Endothelial cell of umbilical vein (primary cell): ENCODE data around the gene JARID2. TPM values are rescaled to one million over a fixed set of nuclear protein-coding genes. Genes with fewer than 3 reads are reported as not detected.

Experiments
- BruUV-seq: library from RNA; stranded (reverse); fragments of 400-500 nt; replicated peaks from 2 replicates; lab custom pipeline; 2021; lab: Mats Ljungman, UMichigan
- CTCF ChIA-PET: fragments of 300-600, 350-600 bp; sonication (Branson Sonifier 250); formaldehyde crosslinking; loops from one replicate; lab custom pipeline; 2021; ENCODE audit warnings: antibody characterized with exemption, inconsistent platforms; lab: Charles Lee
- POLR2A ChIA-PET: fragments of 300-600, 350-600 bp; sonication (Branson Sonifier 250); formaldehyde crosslinking; loops from one replicate; lab custom pipeline; 2021; ENCODE audit warnings: antibody characterized with exemption, inconsistent platforms; lab: Charles Lee
- DNase-seq: peaks from one replicate; pipeline ENCODE4 v3.0.0-alpha.2; 2011; ENCODE audit warnings: low read depth, low spot score
- FAIRE-seq: peaks from 2 replicates; lab custom pipeline; 2011; peaks lifted over from hg19 to GRCh38; lab: Jason Lieb, UNC
- H2AFZ ChIP-seq: 2 replicates; pipeline ENCODE4 v1.6.0; 2012; ENCODE audit warnings: low read depth, low read length, control low read depth, inconsistent platforms
- H3K27ac ChIP-seq: 2 replicates; pipeline ENCODE4 v1.5.1; 2011; ENCODE audit warnings: low read depth, mild to moderate bottlenecking, control low read depth, low read length, moderate library complexity; ENCODE audit not compliant: insufficient read depth
- H3K27me3 ChIP-seq, 2 experiments: 2 replicates each; pipeline versions ENCODE4 v1.6.0 to v1.6.1; 2011; ENCODE audit warnings: low read length in 2 of 2, mixed read lengths in 1 of 2; ENCODE audit not compliant: control insufficient read depth in 2 of 2, insufficient read depth in 2 of 2
- H3K36me3 ChIP-seq, 2 experiments: 2 replicates in 1 of 2; 3 replicates in 1 of 2; pipeline ENCODE4 v1.5.1; 2011; ENCODE audit warnings: low read length in 2 of 2, mild to moderate bottlenecking in 1 of 2, moderate library complexity in 1 of 2; ENCODE audit not compliant: control insufficient read depth in 2 of 2, insufficient read depth in 2 of 2; ENCODE audit errors: extremely low read depth in 1 of 2
- H3K4me1 ChIP-seq: 3 replicates; pipeline ENCODE4 v1.5.1; 2011; ENCODE audit warnings: mild to moderate bottlenecking, low read length; ENCODE audit not compliant: control insufficient read depth, insufficient read depth; ENCODE audit errors: extremely low read depth
- H3K4me2 ChIP-seq: 2 replicates; pipeline ENCODE4 v1.6.1; 2011; ENCODE audit warnings: low read length, control low read depth, mixed read lengths; ENCODE audit not compliant: insufficient read depth
- H3K4me3 ChIP-seq, 3 experiments: fragments of 200-600 bp in 1 of 3; sonication (generic), shearing (Covaris generic) in 1 of 3; replicated peaks in 1 of 3; 2 replicates each; pipeline ENCODE4 v1.5.1; 2011 to 2016; ENCODE audit warnings: control low read depth in 3 of 3, low read length in 3 of 3, mild to moderate bottlenecking in 2 of 3, inconsistent platforms in 1 of 3, low read depth in 1 of 3, moderate library complexity in 1 of 3; ENCODE audit not compliant: insufficient read depth in 1 of 3
- H3K79me2 ChIP-seq: 2 replicates; pipeline ENCODE4 v1.6.0; 2012; ENCODE audit warnings: low read length, inconsistent platforms; ENCODE audit not compliant: control insufficient read depth, insufficient read depth
- H3K9ac ChIP-seq: replicated peaks from 2 replicates; pipeline ENCODE3; 2011; ENCODE audit warnings: low read length, control low read depth; ENCODE audit not compliant: insufficient read depth; ENCODE audit errors: extremely low read depth
- H3K9me1 ChIP-seq: replicated peaks from 3 replicates; pipeline ENCODE4 v1.6.0; 2011; ENCODE audit warnings: mild to moderate bottlenecking, low read length; ENCODE audit not compliant: control insufficient read depth, insufficient read depth; ENCODE audit errors: extremely low read depth
- H3K9me3 ChIP-seq: replicated peaks from 2 replicates; pipeline ENCODE4 v1.5.1; 2012; ENCODE audit warnings: low read length, inconsistent platforms; ENCODE audit not compliant: control insufficient read depth, insufficient read depth
- H4K20me1 ChIP-seq: replicated peaks from 2 replicates; pipeline ENCODE3; 2011; ENCODE audit warnings: mild to moderate bottlenecking, low read length; ENCODE audit not compliant: control insufficient read depth, insufficient read depth; ENCODE audit errors: extremely low read depth
- EZH2 ChIP-seq: IDR thresholded peaks from 2 replicates; pipeline ENCODE4 v1.6.1; 2012; ENCODE audit warnings: borderline replicate concordance, low read depth, mild to moderate bottlenecking, moderate library complexity, low read length, inconsistent platforms; ENCODE audit not compliant: severe bottlenecking
- JUN ChIP-seq: IDR thresholded peaks from 2 replicates; pipeline ENCODE4 v1.6.1; 2011; ENCODE audit warnings: borderline replicate concordance, low read depth; ENCODE audit not compliant: insufficient read length, insufficient read depth
- MYC ChIP-seq: IDR thresholded peaks from one replicate; pipeline ENCODE4 v1.6.1; 2011; ENCODE audit warnings: mild to moderate bottlenecking, low read depth, low read length
- POLR2A ChIP-seq: IDR thresholded peaks from 2 replicates; pipeline ENCODE4 v1.6.1; 2012; ENCODE audit warnings: low read depth, mild to moderate bottlenecking, control low read depth, low read length
- POLR2AphosphoS5 ChIP-seq: IDR thresholded peaks from 2 replicates; pipeline ENCODE4 v1.6.1; 2012; ENCODE audit warnings: low read depth, mild to moderate bottlenecking, control low read depth, low read length, moderate library complexity; ENCODE audit not compliant: insufficient read depth
- dilution Hi-C: fragments of 300-500 bp; cut with MboI; formaldehyde crosslinking; loops from one replicate; pipeline ENCODE4 v1.15.0; 2019; ENCODE audit warnings: low sequenced_read_pairs; ENCODE audit not compliant: extremely low pct_ligation_motif_present
- intact Hi-C: fragments of 100-400 bp; cut with micrococcal nuclease; formaldehyde crosslinking; loops from one replicate; pipeline ENCODE4 v1.10.0; 2022
- polyA plus RNA-seq, 4 experiments: library from polyadenylated mRNA; depleted of rRNA in 3 of 4; stranded (reverse) in 3 of 4; unstranded in 1 of 4; fragments of >200 nt; gene quantifications; 2 replicates each; pipeline versions ENCODE4 v1.2.1 to v1.2.3, GENCODE V29; 2011 to 2012; ENCODE audit warnings: missing spikeins in 1 of 4
- total RNA-seq: library from RNA; stranded (reverse); gene quantifications from 2 replicates; pipeline ENCODE4 v1.2.3, GENCODE V29; 2021
- TF ChIP-seq, protein P1 (sequence below): IDR thresholded peaks from 2 replicates; pipeline ENCODE4 v1.6.1; 2011; ENCODE audit not compliant: insufficient read depth, insufficient read length
- TF ChIP-seq, protein P2 (sequence below), 2 donors: IDR thresholded peaks; 1 replicate in 1 of 2; 2 replicates in 1 of 2; pipeline ENCODE4 v1.5.1; 2011; ENCODE audit warnings: low read length in 2 of 2, mild to moderate bottlenecking in 2 of 2, moderate library complexity in 2 of 2, control low read depth in 1 of 2, inconsistent platforms in 1 of 2, low read depth in 1 of 2; ENCODE audit not compliant: insufficient read depth in 1 of 2; ENCODE audit errors: extremely low read depth in 1 of 2

The JARID2 gene
- total and polyA plus RNA-seq, 2 donors (not counting 3 experiments of a cell fraction or from before 2014, with no cell fraction given): 2.9 to 10.6 TPM

- no peak overlapping the region for H3K9ac ChIP-seq
Observed at GRCh38 chr6:15252195-15252594, 6.3 kb downstream of the JARID2 start.

More at GRCh38 chr6:15252195-15252594, 6.3 kb downstream of the JARID2 start:
- no peak overlapping the region for H3K4me3 ChIP-seq
- no peak overlapping the region for H3K27ac ChIP-seq
- ChIA-PET POLR2A (no interaction called here), CTCF (no interaction called here)
- TF ChIP-seq POLR2AphosphoS5 (no peak), MYC (no peak), POLR2A (no peak), JUN (no peak), EZH2 (no peak)
- TF ChIP-seq, protein P1, sequence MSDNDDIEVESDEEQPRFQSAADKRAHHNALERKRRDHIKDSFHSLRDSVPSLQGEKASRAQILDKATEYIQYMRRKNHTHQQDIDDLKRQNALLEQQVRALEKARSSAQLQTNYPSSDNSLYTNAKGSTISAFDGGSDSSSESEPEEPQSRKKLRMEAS: no peak
- TF ChIP-seq, protein P2, sequence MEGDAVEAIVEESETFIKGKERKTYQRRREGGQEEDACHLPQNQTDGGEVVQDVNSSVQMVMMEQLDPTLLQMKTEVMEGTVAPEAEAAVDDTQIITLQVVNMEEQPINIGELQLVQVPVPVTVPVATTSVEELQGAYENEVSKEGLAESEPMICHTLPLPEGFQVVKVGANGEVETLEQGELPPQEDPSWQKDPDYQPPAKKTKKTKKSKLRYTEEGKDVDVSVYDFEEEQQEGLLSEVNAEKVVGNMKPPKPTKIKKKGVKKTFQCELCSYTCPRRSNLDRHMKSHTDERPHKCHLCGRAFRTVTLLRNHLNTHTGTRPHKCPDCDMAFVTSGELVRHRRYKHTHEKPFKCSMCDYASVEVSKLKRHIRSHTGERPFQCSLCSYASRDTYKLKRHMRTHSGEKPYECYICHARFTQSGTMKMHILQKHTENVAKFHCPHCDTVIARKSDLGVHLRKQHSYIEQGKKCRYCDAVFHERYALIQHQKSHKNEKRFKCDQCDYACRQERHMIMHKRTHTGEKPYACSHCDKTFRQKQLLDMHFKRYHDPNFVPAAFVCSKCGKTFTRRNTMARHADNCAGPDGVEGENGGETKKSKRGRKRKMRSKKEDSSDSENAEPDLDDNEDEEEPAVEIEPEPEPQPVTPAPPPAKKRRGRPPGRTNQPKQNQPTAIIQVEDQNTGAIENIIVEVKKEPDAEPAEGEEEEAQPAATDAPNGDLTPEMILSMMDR (IDR thresholded peaks at IDR 0.05; ENCODE audit: extremely low read depth in 1 of 2, insufficient read depth in 1 of 2, low read depth in 1 of 2, low read length in 2 of 2): no peak
- H3K79me2 ChIP-seq: peaks cover 4% of the 10 kb centered on the region
- intact Hi-C loops: no loop called here
- no peaks in the 10 kb centered on the region for H4K20me1 ChIP-seq
- FAIRE-seq: no peak
- H3K27me3 ChIP-seq: no peaks in the 10 kb centered on the region
- H2AFZ ChIP-seq: no peak overlapping the region
- no peaks in the 10 kb centered on the region for H3K9me1 ChIP-seq
- no peak overlapping the region for H3K4me2 ChIP-seq
- H3K9me3 ChIP-seq: no peaks in the 10 kb centered on the region
- no TSS peak for BruUV-seq
- no peak for DNase-seq
- dilution Hi-C loops: no loop called here
- H3K4me1 ChIP-seq: peaks cover 13% of the 10 kb centered on the region
- no peaks in the 10 kb centered on the region for H3K36me3 ChIP-seq
